HG03442 (cell line): ENCODE results near the gene ATP11A.
"Not testable (repeated sequence)": the region's sequence is repeated elsewhere in the genome, so short reads cannot be mapped to it uniquely, and the experiment has no call there.

Experiments
- ATAC-seq: cut with Tn5 transposase; IDR thresholded peaks from one replicate; pipeline ENCODE4 v1.9.1; 2021; ENCODE audit warnings: mild to moderate bottlenecking, moderate library complexity; ENCODE audit not compliant: unreplicated experiment

The ATP11A gene

GRCh38 chr13:112786810-112787209, 97.0 kb downstream of the ATP11A start:
- not testable (repeated sequence) for ATAC-seq

- no peak for ATAC-seq
Measured at GRCh38 chr13:112790735-112791641, 101.2 kb downstream of the ATP11A start.

- no peak for ATAC-seq
Measured at GRCh38 chr13:112791663-112792440, 102.0 kb downstream of the ATP11A start.

- ATAC-seq, result no peak
Measured at GRCh38 chr13:112792511-112792910, 102.7 kb downstream of the ATP11A start.

GRCh38 chr13:112793545-112794445, 104.0 kb downstream of the ATP11A start:
- ATAC-seq, result no peak

GRCh38 chr13:112795277-112795676, 105.4 kb downstream of the ATP11A start:
- ATAC-seq, result no peak

- ATAC-seq, result no peak
Measured at GRCh38 chr13:112796190-112796915, 106.5 kb downstream of the ATP11A start.

GRCh38 chr13:112799394-112799793, 109.6 kb downstream of the ATP11A start:
- ATAC-seq, result no peak

GRCh38 chr13:112800057-112800456, 110.2 kb downstream of the ATP11A start:
- ATAC-seq, result no peak

GRCh38 chr13:112800807-112801206, 111.0 kb downstream of the ATP11A start:
- not testable (repeated sequence) for ATAC-seq

- ATAC-seq, result peak; percentile 44
Measured at GRCh38 chr13:112802802-112803195, 113.0 kb downstream of the ATP11A start.

- ATAC-seq, result peak; percentile 58
Measured at GRCh38 chr13:112803422-112803821, 113.6 kb downstream of the ATP11A start.

GRCh38 chr13:112804374-112804773, 114.5 kb downstream of the ATP11A start:
- no peak for ATAC-seq

- ATAC-seq, result no peak
Measured at GRCh38 chr13:112806739-112807652, 117.2 kb downstream of the ATP11A start.

- ATAC-seq, result no peak
Measured at GRCh38 chr13:112807653-112808376, 118.0 kb downstream of the ATP11A start.

- ATAC-seq, result no peak
Measured at GRCh38 chr13:112808377-112809140, 118.7 kb downstream of the ATP11A start.
